Neural cell (in vitro differentiated cells): Measurements from ENCODE around the gene CERT1. TPM values are rescaled to one million over a fixed set of nuclear protein-coding genes. Genes with fewer than 3 reads are reported as not detected.

Source experiments
- H2AFZ ChIP-seq: fragments of 200-600, 300-800 bp; sonication (generic), shearing (Covaris generic); 2 replicates; pipeline ENCODE4 v1.6.0; 2014; ENCODE audit warnings: low read depth, mild to moderate bottlenecking, antibody characterized with exemption, low read length, moderate library complexity
- H3F3A ChIP-seq: fragments of 200-600 bp; shearing (Covaris generic); 2 replicates; pipeline ENCODE4 v1.6.1; 2016; ENCODE audit warnings: mild to moderate bottlenecking, moderate library complexity, mixed read lengths, antibody characterized with exemption, low read length; ENCODE audit not compliant: insufficient read depth, poor library complexity, severe bottlenecking
- H3K27ac ChIP-seq: fragments of 200-600, 300-800 bp; sonication (generic), shearing (Covaris generic); 2 replicates; pipeline ENCODE4 v1.5.1; 2014; ENCODE audit warnings: mild to moderate bottlenecking, low read length, moderate library complexity
- H3K27me3 ChIP-seq: fragments of 300-800, 200-600 bp; sonication (generic), shearing (Covaris generic); 2 replicates; pipeline ENCODE4 v1.6.0; 2014; ENCODE audit warnings: mild to moderate bottlenecking, low read depth, low read length, moderate library complexity; ENCODE audit not compliant: insufficient read depth
- H3K36me3 ChIP-seq: fragments of 300-800, 200-600 bp; sonication (generic), shearing (Covaris generic); 2 replicates; pipeline ENCODE4 v1.5.1; 2014; ENCODE audit warnings: mild to moderate bottlenecking, antibody characterized with exemption, low read length, moderate library complexity; ENCODE audit not compliant: insufficient read depth
- H3K4me2 ChIP-seq: fragments of 300-800, 200-600 bp; sonication (generic), shearing (Covaris generic); 2 replicates; pipeline ENCODE4 v1.6.0; 2014; ENCODE audit warnings: mild to moderate bottlenecking, low read length
- H3K4me3 ChIP-seq: fragments of 300-800, 200-600 bp; sonication (generic), shearing (Covaris generic); 2 replicates; pipeline ENCODE4 v1.5.1; 2014; ENCODE audit warnings: mild to moderate bottlenecking, low read length, moderate library complexity
- H3K79me2 ChIP-seq: fragments of 200-600 bp; shearing (Covaris generic); replicated peaks from 2 replicates; pipeline ENCODE4 v1.6.0; 2014; ENCODE audit warnings: mild to moderate bottlenecking, low read length, moderate library complexity; ENCODE audit not compliant: insufficient read depth
- H3K9ac ChIP-seq: fragments of 300-800, 200-600 bp; sonication (generic), shearing (Covaris generic); 2 replicates; pipeline ENCODE4 v1.6.1; 2016; ENCODE audit warnings: mild to moderate bottlenecking, low read length, mixed read lengths
- H3K9me2 ChIP-seq: fragments of 200-600 bp; shearing (Covaris generic); 2 replicates; pipeline ENCODE4 v1.6.1; 2016; ENCODE audit warnings: mild to moderate bottlenecking, low read length, mixed read lengths; ENCODE audit not compliant: insufficient read depth
- H3K9me3 ChIP-seq: fragments of 200-600, 300-800 bp; sonication (generic), shearing (Covaris generic); 2 replicates; pipeline ENCODE4 v1.6.1; 2016; ENCODE audit warnings: mild to moderate bottlenecking, mixed run types, low read length, moderate library complexity, mixed read lengths
- H4K20me1 ChIP-seq: fragments of 200-600 bp; shearing (Covaris generic); 2 replicates; pipeline ENCODE4 v1.6.1; 2016; ENCODE audit warnings: mild to moderate bottlenecking, mixed run types; ENCODE audit not compliant: insufficient read depth
- EP300 ChIP-seq: fragments of 450-650 bp; conservative IDR thresholded peaks from 2 replicates; pipeline ENCODE4 v1.6.1; 2014; ENCODE audit warnings: antibody characterized with exemption, mild to moderate bottlenecking, moderate library complexity; ENCODE audit not compliant: poor library complexity, severe bottlenecking
- EZH2 ChIP-seq: fragments of 200-600, 300-800 bp; shearing (Covaris generic), sonication (generic); IDR thresholded peaks from 2 replicates; pipeline ENCODE4 v1.6.1; 2014; ENCODE audit warnings: antibody characterized with exemption, low read length, borderline replicate concordance, mild to moderate bottlenecking; ENCODE audit not compliant: insufficient read depth, poor library complexity, severe bottlenecking
- MXI1 ChIP-seq: fragments of 450-650 bp; conservative IDR thresholded peaks from 2 replicates; pipeline ENCODE4 v1.6.1; 2014; ENCODE audit warnings: antibody characterized with exemption, mild to moderate bottlenecking; ENCODE audit not compliant: poor library complexity, severe bottlenecking
- POLR2AphosphoS5 ChIP-seq: IDR thresholded peaks from 2 replicates; pipeline ENCODE4 v1.6.1; 2012
- RAD21 ChIP-seq: fragments of 450-650 bp; conservative IDR thresholded peaks from 2 replicates; pipeline ENCODE4 v1.6.1; 2014; ENCODE audit warnings: antibody characterized with exemption, mild to moderate bottlenecking, moderate library complexity
- REST ChIP-seq: IDR thresholded peaks from 2 replicates; pipeline ENCODE4 v1.6.1; 2012; ENCODE audit warnings: borderline replicate concordance
- SMC3 ChIP-seq: fragments of 450-650 bp; conservative IDR thresholded peaks from 2 replicates; pipeline ENCODE4 v1.6.1; 2014; ENCODE audit warnings: antibody characterized with exemption, mild to moderate bottlenecking, moderate library complexity; ENCODE audit not compliant: poor library complexity
- TAF1 ChIP-seq: IDR thresholded peaks from 2 replicates; pipeline ENCODE4 v1.6.1; 2012; ENCODE audit warnings: low read depth
- polyA plus RNA-seq: library from polyadenylated mRNA; depleted of rRNA; stranded (reverse); fragments of >200 nt; gene quantifications from 2 replicates; pipeline ENCODE4 v1.2.3, GENCODE V29; 2014
- TF ChIP-seq, protein P1 (sequence below): fragments of 450-650 bp; IDR thresholded peaks from 2 replicates; pipeline ENCODE4 v1.5.1; 2014; ENCODE audit warnings: antibody characterized with exemption, mild to moderate bottlenecking, moderate library complexity; ENCODE audit not compliant: poor library complexity, severe bottlenecking

Gene CERT1
- polyA plus RNA-seq, 1 donor from 2014 or later: 24.3 TPM

GRCh38 chr5:75368391-75368790, 143.0 kb downstream of the CERT1 start:
- no peak overlapping the region for H3K4me3 ChIP-seq
- H3K4me2 ChIP-seq: no peak overlapping the region
- H3K27ac ChIP-seq: no peak overlapping the region
- no peaks in the 10 kb centered on the region for H3K9me2 ChIP-seq
- H3K9me3 ChIP-seq: no peaks in the 10 kb centered on the region
- H3K79me2 ChIP-seq: no peaks in the 10 kb centered on the region
- H2AFZ ChIP-seq: no peak overlapping the region
- H3K27me3 ChIP-seq: no peaks in the 10 kb centered on the region
- H3K9ac ChIP-seq: no peak overlapping the region
- no peaks in the 10 kb centered on the region for H4K20me1 ChIP-seq
- H3F3A ChIP-seq: peaks cover 3% of the 10 kb centered on the region
- H3K36me3 ChIP-seq: no peaks in the 10 kb centered on the region
- TF ChIP-seq EP300 (no peak), POLR2AphosphoS5 (no peak), TAF1 (no peak), MXI1 (no peak), SMC3 (no peak), REST (no peak), EZH2 (no peak), RAD21 (no peak)
- TF ChIP-seq, protein P1, sequence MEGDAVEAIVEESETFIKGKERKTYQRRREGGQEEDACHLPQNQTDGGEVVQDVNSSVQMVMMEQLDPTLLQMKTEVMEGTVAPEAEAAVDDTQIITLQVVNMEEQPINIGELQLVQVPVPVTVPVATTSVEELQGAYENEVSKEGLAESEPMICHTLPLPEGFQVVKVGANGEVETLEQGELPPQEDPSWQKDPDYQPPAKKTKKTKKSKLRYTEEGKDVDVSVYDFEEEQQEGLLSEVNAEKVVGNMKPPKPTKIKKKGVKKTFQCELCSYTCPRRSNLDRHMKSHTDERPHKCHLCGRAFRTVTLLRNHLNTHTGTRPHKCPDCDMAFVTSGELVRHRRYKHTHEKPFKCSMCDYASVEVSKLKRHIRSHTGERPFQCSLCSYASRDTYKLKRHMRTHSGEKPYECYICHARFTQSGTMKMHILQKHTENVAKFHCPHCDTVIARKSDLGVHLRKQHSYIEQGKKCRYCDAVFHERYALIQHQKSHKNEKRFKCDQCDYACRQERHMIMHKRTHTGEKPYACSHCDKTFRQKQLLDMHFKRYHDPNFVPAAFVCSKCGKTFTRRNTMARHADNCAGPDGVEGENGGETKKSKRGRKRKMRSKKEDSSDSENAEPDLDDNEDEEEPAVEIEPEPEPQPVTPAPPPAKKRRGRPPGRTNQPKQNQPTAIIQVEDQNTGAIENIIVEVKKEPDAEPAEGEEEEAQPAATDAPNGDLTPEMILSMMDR: no peak

DNA sequence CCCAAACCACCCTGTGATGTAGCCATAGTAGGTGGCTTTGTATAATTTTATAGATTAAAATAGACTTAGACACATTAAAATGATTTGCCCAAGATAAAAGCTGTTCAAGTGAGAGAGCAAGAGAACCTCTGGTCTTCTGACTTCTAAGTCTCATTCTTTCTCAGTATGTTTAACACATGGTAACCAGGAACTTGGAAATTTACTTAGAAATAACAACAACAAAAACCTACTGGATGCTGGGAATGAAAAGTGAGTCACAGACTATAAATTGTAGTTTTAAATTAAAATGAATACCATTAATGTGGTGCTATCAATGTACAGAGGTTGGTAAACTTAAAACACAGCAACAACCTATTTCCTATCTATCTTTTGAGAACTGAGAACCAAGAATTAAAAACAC, 144.0 kb downstream of the CERT1 start:
- Histone ChIP-seq H3K9me3 (no peaks in the 10 kb centered on the region), H2AFZ (no peak overlapping the region), H3F3A (peaks cover 3% of the 10 kb centered on the region), H3K27me3 (no peaks in the 10 kb centered on the region), H3K4me2 (no peak overlapping the region), H3K9ac (no peak overlapping the region), H3K4me3 (no peak overlapping the region), H3K36me3 (no peaks in the 10 kb centered on the region), H4K20me1 (no peaks in the 10 kb centered on the region), H3K9me2 (no peaks in the 10 kb centered on the region), H3K79me2 (no peaks in the 10 kb centered on the region), H3K27ac (no peak overlapping the region)
- TF ChIP-seq MXI1 (no peak), REST (no peak), TAF1 (no peak), RAD21 (no peak), EZH2 (no peak), SMC3 (no peak), POLR2AphosphoS5 (no peak), EP300 (no peak)
- TF ChIP-seq, protein P1: no peak
